Cerebellar nuclear complex (tissue), 1 donor: Measurements from ENCODE around the gene GALR3.

Experiments used
- DNase-seq, 2 experiments: peaks; one replicate each; lab custom pipeline; 2025; lab: John Stamatoyannopoulos, UW

The GALR3 gene

GRCh38 chr22:37822079-37822833, 926 bp upstream of the GALR3 start:
- DNase-seq, result no peak

DNA sequence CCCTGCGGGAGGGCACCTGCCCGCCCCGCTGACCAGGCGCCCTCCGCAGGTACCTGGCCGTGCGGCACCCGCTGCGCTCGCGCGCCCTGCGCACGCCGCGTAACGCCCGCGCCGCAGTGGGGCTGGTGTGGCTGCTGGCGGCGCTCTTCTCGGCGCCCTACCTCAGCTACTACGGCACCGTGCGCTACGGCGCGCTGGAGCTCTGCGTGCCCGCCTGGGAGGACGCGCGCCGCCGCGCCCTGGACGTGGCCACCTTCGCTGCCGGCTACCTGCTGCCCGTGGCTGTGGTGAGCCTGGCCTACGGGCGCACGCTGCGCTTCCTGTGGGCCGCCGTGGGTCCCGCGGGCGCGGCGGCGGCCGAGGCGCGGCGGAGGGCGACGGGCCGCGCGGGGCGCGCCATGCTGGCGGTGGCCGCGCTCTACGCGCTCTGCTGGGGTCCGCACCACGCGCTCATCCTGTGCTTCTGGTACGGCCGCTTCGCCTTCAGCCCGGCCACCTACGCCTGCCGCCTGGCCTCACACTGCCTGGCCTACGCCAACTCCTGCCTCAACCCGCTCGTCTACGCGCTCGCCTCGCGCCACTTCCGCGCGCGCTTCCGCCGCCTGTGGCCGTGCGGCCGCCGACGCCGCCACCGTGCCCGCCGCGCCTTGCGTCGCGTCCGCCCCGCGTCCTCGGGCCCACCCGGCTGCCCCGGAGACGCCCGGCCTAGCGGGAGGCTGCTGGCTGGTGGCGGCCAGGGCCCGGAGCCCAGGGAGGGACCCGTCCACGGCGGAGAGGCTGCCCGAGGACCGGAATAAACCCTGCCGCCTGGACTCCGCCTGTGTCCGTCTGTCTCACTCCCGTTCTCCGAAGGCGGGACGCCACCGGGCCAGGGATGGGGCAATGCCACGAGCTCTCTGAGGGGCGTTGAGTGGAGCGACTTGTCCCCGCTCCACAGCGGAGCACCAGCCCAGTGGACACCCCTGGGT, 1.8 kb downstream of the GALR3 start:
- no peak for DNase-seq

DNA sequence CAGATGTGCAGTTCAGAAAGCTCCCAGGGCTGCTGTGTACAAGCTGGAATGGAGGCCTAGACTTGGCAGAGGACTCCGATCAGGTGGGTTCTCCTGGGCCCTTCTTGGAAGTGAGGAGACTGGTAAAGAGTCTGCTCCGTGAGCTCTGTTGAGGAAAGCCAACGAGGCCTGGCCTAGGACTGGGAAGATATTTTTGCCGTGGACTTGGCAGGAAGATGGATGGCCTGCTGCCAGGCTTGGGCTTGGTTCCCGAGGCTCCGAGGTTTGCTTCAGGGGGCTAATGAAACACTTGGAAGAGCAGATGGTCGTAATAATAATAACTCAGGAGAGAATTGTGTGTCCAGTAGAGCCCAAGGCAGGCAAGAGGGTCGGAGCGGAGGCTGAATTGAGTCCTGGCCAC, 3.9 kb downstream of the GALR3 start:
- peak; percentile 93 to 96 for DNase-seq

GRCh38 chr22:37830093-37830842, 7.1 kb downstream of the GALR3 start:
- DNase-seq, result no peak

GRCh38 chr22:37831472-37831871, 8.3 kb downstream of the GALR3 start:
- no peak for DNase-seq

- DNase-seq, result no peak
Measured at GRCh38 chr22:37832022-37832857, 9.1 kb downstream of the GALR3 start.

- DNase-seq, result no peak
Measured at GRCh38 chr22:37842015-37842793, 19.0 kb downstream of the GALR3 start.

- DNase-seq, result no peak
Measured at GRCh38 chr22:37843741-37844089, 20.5 kb downstream of the GALR3 start.

GRCh38 chr22:37844904-37845329, 21.7 kb downstream of the GALR3 start:
- no peak for DNase-seq

DNA sequence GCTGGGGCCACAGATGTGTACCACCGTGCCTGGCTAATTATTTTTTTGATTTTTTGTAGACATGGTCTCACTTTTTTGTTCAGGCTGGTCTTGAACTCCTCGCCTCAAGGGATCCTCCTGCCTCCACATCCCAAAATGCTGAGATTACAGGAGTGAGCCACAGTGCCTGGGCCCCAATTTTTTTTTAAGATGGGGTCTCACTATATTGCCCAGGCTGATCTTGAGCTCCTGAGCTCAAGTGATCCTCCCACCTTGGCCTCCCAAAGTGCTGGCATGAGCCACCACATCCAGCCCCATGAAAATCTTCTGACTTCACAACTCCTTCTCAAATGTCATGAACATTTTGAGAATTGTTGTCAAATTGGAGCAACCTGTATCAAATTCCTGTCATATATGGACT, 23.3 kb downstream of the GALR3 start:
- no peak for DNase-seq

GRCh38 chr22:37848587-37849088, 25.5 kb downstream of the GALR3 start:
- no peak for DNase-seq

- DNase-seq, result peak in 1 of 2 experiments; percentile 58
Measured at GRCh38 chr22:37849089-37849751, 26.0 kb downstream of the GALR3 start, which contains the start of gene EIF3L. EIF3L (plus strand) TSS chr22:37849419; CDS start chr22:37849450, 31 bp downstream.

GRCh38 chr22:37850801-37851200, 27.6 kb downstream of the GALR3 start:
- no peak for DNase-seq

DNA sequence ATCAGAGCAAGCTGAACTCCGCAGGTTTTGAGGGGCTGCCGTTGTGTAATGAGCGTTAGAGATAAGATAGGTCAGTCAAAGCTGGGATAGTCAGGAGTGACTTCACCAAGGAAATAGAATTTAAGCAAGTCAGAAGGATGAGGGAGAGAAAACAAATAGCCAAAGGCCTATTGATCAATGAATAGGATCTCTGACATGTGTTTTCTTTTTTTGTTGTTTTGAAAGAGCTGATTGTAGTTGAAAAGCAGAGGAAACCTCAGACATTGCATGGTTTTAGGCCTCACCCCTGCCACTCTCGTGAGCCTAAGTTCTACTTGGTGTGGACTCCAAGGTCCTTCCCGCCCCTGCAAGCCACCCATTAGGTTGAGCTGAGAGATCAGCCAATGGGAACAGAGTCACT, 29.2 kb downstream of the GALR3 start:
- no peak for DNase-seq

DNA sequence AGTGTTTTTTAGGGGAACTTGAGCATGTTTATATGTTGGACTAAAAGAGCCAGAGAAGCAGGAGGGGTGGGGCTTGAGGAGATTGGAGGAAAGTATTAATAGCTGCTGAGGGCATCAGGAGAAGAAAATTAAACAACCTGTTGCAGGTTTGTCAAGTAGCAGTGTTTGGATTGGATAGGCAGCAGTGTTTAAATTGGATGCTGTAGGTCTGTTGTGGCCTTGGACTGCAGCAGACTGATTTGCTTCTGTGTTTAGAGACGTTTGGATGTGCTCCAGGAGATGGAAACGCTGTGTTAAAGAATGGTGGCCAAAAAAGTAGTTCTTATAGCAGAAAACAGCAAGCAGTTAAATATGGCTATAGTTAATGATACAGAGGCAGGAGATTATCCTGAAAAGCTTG, 31.8 kb downstream of the GALR3 start:
- DNase-seq, result no peak

DNA sequence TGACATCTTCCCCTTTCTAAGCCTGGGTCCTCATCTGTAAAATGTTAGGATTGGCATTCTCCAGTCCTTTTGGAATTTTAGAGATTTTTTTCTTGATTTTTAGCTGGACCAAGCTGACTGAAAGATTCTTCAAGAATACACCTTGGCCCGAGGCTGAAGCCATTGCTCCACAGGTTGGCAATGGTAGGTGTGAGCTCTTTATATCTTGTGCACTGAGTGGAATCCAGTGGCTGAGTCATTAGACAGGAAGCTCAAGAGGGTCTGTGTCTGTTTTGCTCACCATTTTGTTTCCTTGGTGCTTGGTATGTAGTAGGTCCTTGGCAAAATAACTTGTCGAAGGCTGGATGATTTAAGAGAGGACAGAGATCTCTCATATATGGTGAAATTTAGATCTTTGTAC, 32.3 kb downstream of the GALR3 start:
- DNase-seq, result no peak

DNA sequence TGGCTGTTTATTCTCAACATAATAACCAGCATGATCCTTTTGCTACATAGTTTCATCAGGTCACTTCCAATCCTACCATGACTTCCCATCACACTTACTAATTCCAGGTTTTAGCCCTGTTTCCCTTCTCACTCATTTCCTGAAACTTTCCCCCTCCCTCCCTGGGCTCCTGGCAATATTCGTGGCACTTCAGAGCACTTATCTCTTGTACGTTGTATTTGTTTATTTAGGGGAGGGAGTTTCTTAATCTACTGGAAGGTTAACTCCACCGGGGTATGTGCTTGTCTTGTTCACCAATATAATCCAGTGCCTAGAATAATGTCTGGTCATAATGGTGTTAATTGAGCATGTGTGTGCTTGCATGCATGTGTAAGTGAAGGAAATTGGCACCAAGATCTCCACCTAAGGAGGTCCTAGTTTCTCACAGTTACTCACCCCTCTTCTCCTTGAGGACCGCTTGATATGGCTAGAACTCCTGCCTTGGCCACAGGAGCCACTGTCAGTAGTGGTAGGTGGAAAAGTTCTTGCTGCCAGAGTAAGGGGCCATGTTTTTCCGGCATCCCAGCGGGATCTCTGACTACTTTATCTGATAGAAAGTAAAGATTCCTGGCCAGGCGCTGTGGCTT, 37.7 kb downstream of the GALR3 start:
- DNase-seq, result no peak

GRCh38 chr22:37862570-37863325, 39.6 kb downstream of the GALR3 start:
- DNase-seq, result no peak

GRCh38 chr22:37865510-37865909, 42.3 kb downstream of the GALR3 start:
- DNase-seq, result no peak
